CD4-positive, alpha-beta T cell treated with Interleukin-21 for 1 hour (primary cell): Measurements from ENCODE around the gene TRIM26.
"Not testable (repeated sequence)": the region's sequence is repeated elsewhere in the genome, so short reads cannot be mapped to it uniquely, and the experiment has no call there.

Experiments used
- DNase-seq: peaks from one replicate; pipeline ENCODE4 v3.0.0-alpha.2; 2020

TRIM26 gene

GRCh38 chr6:30152910-30153610, 60.1 kb downstream of the TRIM26 start:
- no peak for DNase-seq

GRCh38 chr6:30152016-30152673, 61.1 kb downstream of the TRIM26 start:
- DNase-seq = no peak

- no peak for DNase-seq
Observed at GRCh38 chr6:30151580-30151979, 61.6 kb downstream of the TRIM26 start.

GRCh38 chr6:30150671-30151395, 62.4 kb downstream of the TRIM26 start:
- DNase-seq = no peak

GRCh38 chr6:30149858-30150550, 63.2 kb downstream of the TRIM26 start:
- DNase-seq = no peak

GRCh38 chr6:30149234-30149633, 64.0 kb downstream of the TRIM26 start:
- DNase-seq = no peak

- no peak for DNase-seq
Observed at GRCh38 chr6:30147096-30147495, 66.1 kb downstream of the TRIM26 start.

GRCh38 chr6:30145818-30146217, 67.4 kb downstream of the TRIM26 start:
- DNase-seq = no peak

- no peak for DNase-seq
Observed at GRCh38 chr6:30144811-30145210, 68.4 kb downstream of the TRIM26 start.

- no peak for DNase-seq
Observed at GRCh38 chr6:30143780-30144179, 69.4 kb downstream of the TRIM26 start.

- no peak for DNase-seq
Observed at GRCh38 chr6:30142665-30143064, 70.5 kb downstream of the TRIM26 start.

- not testable (repeated sequence) for DNase-seq
Observed at GRCh38 chr6:30140240-30140639, 73.0 kb downstream of the TRIM26 start.

GRCh38 chr6:30136570-30137286, 76.5 kb downstream of the TRIM26 start:
- DNase-seq = no peak

- no peak for DNase-seq
Observed at GRCh38 chr6:30135757-30136156, 77.4 kb downstream of the TRIM26 start, which contains the start of gene TRIM40. Gene TRIM40 (plus strand): TSS chr6:30136140. CDS start chr6:30137037, 897 bp downstream.

GRCh38 chr6:30135147-30135546, 78.1 kb downstream of the TRIM26 start:
- DNase-seq = no peak
